HepG2 (cell line): ENCODE results near the gene DCTN3. TPM values are rescaled to one million over a fixed set of nuclear protein-coding genes. Genes with fewer than 3 reads are reported as not detected.
A peak's percentile ranks its signal among the peaks of the same experiment; 100 is the strongest.

Experiments
- BCL6 ChIP-seq: IDR thresholded peaks from 2 replicates; pipeline ENCODE4 v1.6.1; 2016; ENCODE audit warnings: missing genetic modification reagents, missing compliant biosample characterization
- BORCS8-MEF2B ChIP-seq: sonication (generic); formaldehyde crosslinking; IDR thresholded peaks from 2 replicates; pipeline ENCODE4 v1.8.0; 2022; ENCODE audit warnings: mild to moderate bottlenecking, missing genetic modification reagents
- DMAP1 ChIP-seq: IDR thresholded peaks from 2 replicates; pipeline ENCODE4 v1.6.1; 2016
- GMEB2 ChIP-seq: IDR thresholded peaks from 2 replicates; pipeline ENCODE4 v1.6.1; 2016; ENCODE audit warnings: missing biosample characterization, missing genetic modification reagents, low read depth
- HBP1 ChIP-seq: IDR thresholded peaks from 2 replicates; pipeline ENCODE4 v1.6.1; 2016; ENCODE audit warnings: low read depth, control low read depth
- IRF1 ChIP-seq: sonication (generic); formaldehyde crosslinking; IDR thresholded peaks from 2 replicates; pipeline ENCODE4 v1.4.0; 2020; ENCODE audit warnings: low read depth, mild to moderate bottlenecking, missing genetic modification reagents
- MATR3 ChIP-seq: sonication (generic); formaldehyde crosslinking; IDR thresholded peaks from 2 replicates; pipeline ENCODE4 v1.4.0; 2020; ENCODE audit warnings: missing genetic modification reagents
- PATZ1 ChIP-seq: sonication (generic); formaldehyde crosslinking; IDR thresholded peaks from 2 replicates; pipeline ENCODE4 v1.4.0; 2020; ENCODE audit warnings: missing genetic modification reagents
- REXO4 ChIP-seq: sonication (generic); formaldehyde crosslinking; IDR thresholded peaks from 2 replicates; pipeline ENCODE4 v1.8.0; 2022; ENCODE audit warnings: missing genetic modification reagents, mild to moderate bottlenecking, borderline replicate concordance
- TERF1 ChIP-seq: sonication (generic); formaldehyde crosslinking; IDR thresholded peaks from 2 replicates; pipeline ENCODE4 v1.8.0; 2022; ENCODE audit warnings: mild to moderate bottlenecking, missing genetic modification reagents, moderate library complexity
- ZBTB38 ChIP-seq: sonication (generic); formaldehyde crosslinking; IDR thresholded peaks from 2 replicates; pipeline ENCODE4 v1.5.1; 2020; ENCODE audit warnings: mild to moderate bottlenecking, missing genetic modification reagents
- ZBTB49 ChIP-seq: sonication (generic); formaldehyde crosslinking; IDR thresholded peaks from 2 replicates; pipeline ENCODE4 v1.4.0; 2020; ENCODE audit warnings: missing genetic modification reagents, borderline replicate concordance
- ZBTB8A ChIP-seq: sonication (generic); formaldehyde crosslinking; IDR thresholded peaks from 2 replicates; pipeline ENCODE4 v1.4.0; 2020; ENCODE audit warnings: mild to moderate bottlenecking, low read depth, missing genetic modification reagents, borderline replicate concordance
- ZNF282 ChIP-seq: fragments of 450-650 bp; IDR thresholded peaks from 2 replicates; pipeline ENCODE4 v1.6.1; 2018; ENCODE audit not compliant: partially characterized antibody
- ZNF547 ChIP-seq: sonication (generic); formaldehyde crosslinking; IDR thresholded peaks from 2 replicates; pipeline ENCODE4 v1.5.1; 2020; ENCODE audit warnings: mild to moderate bottlenecking, missing genetic modification reagents
- ZNF644 ChIP-seq: IDR thresholded peaks from 2 replicates; pipeline ENCODE4 v1.6.1; 2016; ENCODE audit warnings: low read depth
- ZNF678 ChIP-seq: sonication (generic); formaldehyde crosslinking; IDR thresholded peaks from 2 replicates; pipeline ENCODE4 v1.4.0; 2020; ENCODE audit warnings: mild to moderate bottlenecking, missing genetic modification reagents
- ZNF724P ChIP-seq: sonication (generic); formaldehyde crosslinking; IDR thresholded peaks from 2 replicates; pipeline ENCODE4 v1.8.0; 2022; ENCODE audit warnings: missing genetic modification reagents, borderline replicate concordance
- polyA plus RNA-seq, 8 experiments: library from polyadenylated mRNA; depleted of rRNA in 3 of 8; stranded (reverse) in 7 of 8; unstranded in 1 of 8; fragments of >200 nt; fragmentation: Illumina TruSeq in 4 of 8; extraction: Trizol in 4 of 8; gene quantifications; 2 replicates each; pipeline versions ENCODE4 v1.2.1 to v1.2.3, GENCODE V29; 2011 to 2016; ENCODE audit warnings: low read depth in 4 of 8, missing spikeins in 1 of 8, mixed read lengths in 1 of 8; ENCODE audit not compliant: insufficient read depth in 1 of 8
- total RNA-seq, 5 experiments: library from RNA; depleted of rRNA; stranded (reverse); fragments of >200 nt; fragmentation: Illumina TruSeq; extraction: Trizol; gene quantifications; 2 replicates each; pipeline ENCODE4 v1.2.3, GENCODE V29; 2016; ENCODE audit warnings: low read depth in 1 of 5

The DCTN3 gene
- total and polyA plus RNA-seq, 2 of the 13 experiments (the other 11 are each of a cell fraction or from before 2014, with no cell fraction given), result 27.4 to 34.5 TPM

- TF ChIP-seq PATZ1 (CRISPR knock-in tag), result peak; percentile 89
- TF ChIP-seq BORCS8-MEF2B (CRISPR knock-in tag), result no peak
- TF ChIP-seq MATR3 (CRISPR knock-in tag), result no peak
- TF ChIP-seq GMEB2, result peak; percentile 12; the same call in 1 of the 2 replicates
- peak; percentile 92; the same call in 1 of the 2 replicates for TF ChIP-seq ZNF724P
- no peak for TF ChIP-seq ZNF282
- no peak for TF ChIP-seq ZBTB38 (CRISPR knock-in tag)
- no peak for TF ChIP-seq TERF1 (CRISPR knock-in tag)
- peak; percentile 82 for TF ChIP-seq ZNF547 (CRISPR knock-in tag)
- no peak; the same call in 1 of the 2 replicates for TF ChIP-seq ZNF678 (CRISPR knock-in tag)
- peak; percentile 75; the same call in 1 of the 2 replicates for TF ChIP-seq HBP1
- peak; percentile 78; the same call in 1 of the 2 replicates for TF ChIP-seq DMAP1
- TF ChIP-seq BCL6 (CRISPR knock-in tag), result peak; percentile 39
- no peak for TF ChIP-seq ZNF644 (CRISPR knock-in tag)
- peak; percentile 61; the same call in 1 of the 2 replicates for TF ChIP-seq IRF1 (CRISPR knock-in tag)
- no peak for TF ChIP-seq ZBTB49 (CRISPR knock-in tag)
- TF ChIP-seq ZBTB8A, result no peak
- no peak for TF ChIP-seq REXO4 (CRISPR knock-in tag)
These were observed 26.2 kb upstream of the DCTN3 start, which contains the start of gene GALT (continued) for GRCh38 chr9:34646211-34647083.
